ENCODE data around the gene STRA6. TPM values are rescaled to one million over a fixed set of nuclear protein-coding genes. Genes with fewer than 3 reads are reported as not detected.

The STRA6 gene
- total and polyA plus RNA-seq, 2 donors = 2.2 to 21.9 TPM

DNA sequence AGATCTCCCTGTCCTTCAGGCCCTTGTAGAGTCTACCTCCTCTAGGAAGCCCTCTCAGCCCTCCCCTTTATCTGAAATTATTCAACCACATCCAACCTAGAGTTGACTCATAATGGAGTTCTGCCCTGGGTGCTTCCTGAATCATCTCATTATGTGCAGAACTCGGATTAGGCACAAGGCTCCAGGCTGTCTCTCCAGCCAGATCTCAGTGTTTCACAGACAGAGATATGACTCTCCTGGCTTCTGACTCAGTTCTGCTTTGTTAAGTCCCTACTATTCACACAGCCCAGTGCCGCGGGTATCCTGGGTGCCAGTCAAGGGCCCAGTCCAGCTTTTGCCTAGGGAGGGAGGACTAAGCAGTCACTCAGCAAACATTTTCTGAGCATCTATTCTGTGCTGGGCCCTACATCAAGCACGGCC lies 9.3 kb downstream of the STRA6 start:
- Histone ChIP-seq H3K36me3 (ENCODE audit: insufficient read depth) (no peaks in the 10 kb centered on the region), H3K4me1 (ENCODE audit: insufficient read depth) (no peaks in the 10 kb centered on the region), H3K27ac (ENCODE audit: low read depth) (no peak overlapping the region), H3K4me3 (ENCODE audit: low read depth, low read length) (no peak overlapping the region)
- DNase-seq (ENCODE audit: extremely low spot score) = no peak
- 70% methylated on average over 4 of the region's 4 CpGs for WGBS

- whole genome bisulfite sequencing = 87% methylated on average over 5 of the region's 5 CpGs
- no peaks in the 10 kb centered on the region for H3K4me1 ChIP-seq (ENCODE audit: insufficient read depth)
- no peak overlapping the region for H3K27ac ChIP-seq (ENCODE audit: low read depth)
- H3K4me3 ChIP-seq (ENCODE audit: low read depth, low read length) = no peak overlapping the region
- no peak for DNase-seq (ENCODE audit: extremely low spot score)
- H3K36me3 ChIP-seq (ENCODE audit: insufficient read depth) = no peaks in the 10 kb centered on the region
These were observed 9.8 kb downstream of the STRA6 start for GRCh38 chr15:74192751-74193150.

DNA sequence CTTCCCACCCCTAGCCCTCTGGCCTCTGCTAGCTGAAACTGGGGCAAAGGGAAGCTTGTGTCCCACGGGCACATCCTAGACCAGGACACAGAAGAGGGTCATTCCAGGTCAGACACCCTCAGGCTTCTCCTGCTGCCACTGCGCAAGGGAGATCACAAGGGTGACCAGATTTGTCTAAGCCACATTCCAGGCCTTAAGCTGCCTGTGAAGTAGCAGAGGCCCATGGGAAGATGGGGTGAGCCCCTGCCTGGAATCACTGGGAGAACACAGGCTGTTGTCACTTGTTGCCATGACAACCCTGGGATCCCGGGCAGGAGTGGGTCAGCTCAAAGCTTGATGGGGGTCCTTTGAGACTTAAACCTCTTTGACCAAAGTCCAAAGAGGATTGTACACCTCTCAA lies 10.8 kb downstream of the STRA6 start:
- no peak overlapping the region for H3K4me3 ChIP-seq (ENCODE audit: low read depth, low read length)
- no peaks in the 10 kb centered on the region for H3K36me3 ChIP-seq (ENCODE audit: insufficient read depth)
- no peaks in the 10 kb centered on the region for H3K4me1 ChIP-seq (ENCODE audit: insufficient read depth)
- 68% methylated on average over 3 of the region's 3 CpGs for WGBS
- no peak overlapping the region for H3K27ac ChIP-seq (ENCODE audit: low read depth)
- no peak for DNase-seq (ENCODE audit: extremely low spot score)

- Histone ChIP-seq H3K27ac (ENCODE audit: low read depth) (no peak overlapping the region), H3K4me1 (ENCODE audit: insufficient read depth) (no peaks in the 10 kb centered on the region), H3K36me3 (ENCODE audit: insufficient read depth) (no peaks in the 10 kb centered on the region), H3K4me3 (ENCODE audit: low read depth, low read length) (no peak overlapping the region)
- 93% methylated on average over 11 of the region's 11 CpGs for WGBS
- DNase-seq (ENCODE audit: extremely low spot score) = no peak
These were observed 14.4 kb downstream of the STRA6 start for GRCh38 chr15:74188216-74188615.

DNA sequence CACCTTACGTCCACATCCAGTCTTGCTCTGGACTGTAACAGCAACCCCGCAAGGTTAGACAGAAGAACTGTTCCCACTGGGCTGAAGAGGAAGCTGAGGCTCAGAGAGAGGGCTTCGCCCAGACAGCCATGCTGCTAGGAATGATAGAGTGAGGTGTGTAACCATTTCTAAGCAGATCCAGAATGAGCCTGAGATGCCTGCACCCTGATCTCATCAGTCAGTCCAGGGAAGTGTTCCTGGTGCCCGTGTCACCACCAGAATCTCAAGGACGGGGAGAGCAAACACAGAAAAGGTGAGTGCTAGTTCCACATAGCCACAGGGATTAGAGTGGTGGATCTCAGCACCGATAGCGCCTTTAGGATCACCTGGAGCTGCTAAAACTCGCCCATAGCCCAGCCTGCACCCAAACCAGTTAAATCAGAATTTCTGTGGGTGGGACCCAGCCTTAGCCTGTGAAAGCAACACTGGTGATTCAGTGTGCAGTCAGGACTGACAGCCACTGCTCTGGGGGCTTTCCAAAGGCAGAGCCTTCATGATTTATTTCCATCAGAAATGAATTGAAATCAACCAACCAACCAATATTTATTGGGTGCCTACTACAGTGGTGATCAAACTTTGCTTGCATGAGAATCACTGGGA lies 16.8 kb downstream of the STRA6 start:
- 74% methylated on average over 8 of the region's 8 CpGs for WGBS
- H3K4me3 ChIP-seq (ENCODE audit: low read depth, low read length) = no peak overlapping the region
- H3K36me3 ChIP-seq (ENCODE audit: insufficient read depth) = no peaks in the 10 kb centered on the region
- H3K4me1 ChIP-seq (ENCODE audit: insufficient read depth) = no peaks in the 10 kb centered on the region
- no peak overlapping the region for H3K27ac ChIP-seq (ENCODE audit: low read depth)
- no peak for DNase-seq (ENCODE audit: extremely low spot score)

GRCh38 chr15:74184582-74185091 lies 17.9 kb downstream of the STRA6 start:
- Histone ChIP-seq H3K27ac (ENCODE audit: low read depth) (no peak overlapping the region), H3K4me3 (ENCODE audit: low read depth, low read length) (no peak overlapping the region), H3K4me1 (ENCODE audit: insufficient read depth) (no peaks in the 10 kb centered on the region), H3K36me3 (ENCODE audit: insufficient read depth) (no peaks in the 10 kb centered on the region)
- DNase-seq (ENCODE audit: extremely low spot score) = no peak
- 91% methylated on average over 12 of the region's 12 CpGs for WGBS

- no peak for DNase-seq (ENCODE audit: extremely low spot score)
- H3K4me1 ChIP-seq (ENCODE audit: insufficient read depth) = no peaks in the 10 kb centered on the region
- 95% methylated on average over 8 of the region's 8 CpGs for WGBS
These were observed 20.5 kb downstream of the STRA6 start for GRCh38 chr15:74182131-74182530.

GRCh38 chr15:74180881-74181602 lies 21.5 kb downstream of the STRA6 start:
- no peak for DNase-seq (ENCODE audit: extremely low spot score)
- Histone ChIP-seq H3K4me1 (ENCODE audit: insufficient read depth) (no peaks in the 10 kb centered on the region), H3K36me3 (ENCODE audit: insufficient read depth) (no peaks in the 10 kb centered on the region), H3K27ac (ENCODE audit: low read depth) (no peak overlapping the region), H3K4me3 (ENCODE audit: low read depth, low read length) (no peak overlapping the region)
- WGBS = 84% methylated on average over 21 of the region's 21 CpGs

More at GRCh38 chr15:74182131-74182530, 20.5 kb downstream of the STRA6 start:
- H3K36me3 ChIP-seq (ENCODE audit: insufficient read depth) = no peaks in the 10 kb centered on the region
- H3K4me3 ChIP-seq (ENCODE audit: low read depth, low read length) = no peak overlapping the region
- no peak overlapping the region for H3K27ac ChIP-seq (ENCODE audit: low read depth)

DNA sequence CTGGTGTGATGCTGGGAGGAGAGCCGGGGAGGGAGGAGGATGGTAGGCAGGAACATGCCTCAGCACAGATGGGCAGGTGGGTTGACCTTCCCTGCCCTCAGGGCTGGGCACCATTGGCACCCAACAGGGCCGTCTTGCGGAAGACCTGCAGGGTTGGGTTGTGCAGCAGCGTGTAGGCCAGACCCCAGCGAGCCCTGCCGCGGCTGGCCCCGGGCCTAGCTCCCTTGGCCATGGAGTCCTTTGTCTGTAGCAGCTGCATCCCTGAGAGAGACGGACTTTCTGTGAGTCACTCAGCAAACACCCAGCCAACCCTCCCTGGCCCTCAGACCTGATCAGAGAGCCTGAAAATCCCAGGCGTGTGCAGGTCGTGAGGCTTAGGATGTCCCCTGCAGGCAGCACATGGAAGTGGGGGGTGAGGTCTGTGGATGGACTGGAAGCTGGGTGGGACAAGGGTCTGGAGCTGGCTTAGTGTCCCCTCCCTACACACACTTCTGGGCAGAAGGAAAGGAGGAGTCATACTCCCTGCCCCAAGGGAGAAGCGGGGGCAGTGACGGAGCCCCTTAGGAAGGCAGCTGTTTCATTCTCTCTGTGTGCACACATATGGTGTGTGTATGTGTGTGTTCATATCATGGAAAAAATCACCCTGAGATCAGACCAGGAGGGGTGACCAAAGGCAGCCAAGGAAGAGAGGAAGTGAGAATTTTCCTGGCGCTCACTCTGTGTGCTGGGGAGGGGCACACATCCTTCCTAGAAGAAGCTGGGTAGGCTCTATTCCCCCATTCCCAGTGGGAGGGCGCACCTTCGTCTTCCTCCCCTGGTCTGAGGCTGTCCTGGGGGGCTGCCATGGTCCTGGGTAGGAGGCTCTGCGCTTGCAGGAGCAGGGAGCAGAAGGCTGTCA lies 22.4 kb downstream of the STRA6 start:
- peak overlapping the region; percentile 42 for H3K27ac ChIP-seq (ENCODE audit: low read depth)
- H3K4me3 ChIP-seq (ENCODE audit: low read depth, low read length) = no peak overlapping the region
- H3K36me3 ChIP-seq (ENCODE audit: insufficient read depth) = no peaks in the 10 kb centered on the region
- H3K4me1 ChIP-seq (ENCODE audit: insufficient read depth) = no peaks in the 10 kb centered on the region
- 64% methylated on average over 17 of the region's 17 CpGs for WGBS
- DNase-seq (ENCODE audit: extremely low spot score) = no peak

DNA sequence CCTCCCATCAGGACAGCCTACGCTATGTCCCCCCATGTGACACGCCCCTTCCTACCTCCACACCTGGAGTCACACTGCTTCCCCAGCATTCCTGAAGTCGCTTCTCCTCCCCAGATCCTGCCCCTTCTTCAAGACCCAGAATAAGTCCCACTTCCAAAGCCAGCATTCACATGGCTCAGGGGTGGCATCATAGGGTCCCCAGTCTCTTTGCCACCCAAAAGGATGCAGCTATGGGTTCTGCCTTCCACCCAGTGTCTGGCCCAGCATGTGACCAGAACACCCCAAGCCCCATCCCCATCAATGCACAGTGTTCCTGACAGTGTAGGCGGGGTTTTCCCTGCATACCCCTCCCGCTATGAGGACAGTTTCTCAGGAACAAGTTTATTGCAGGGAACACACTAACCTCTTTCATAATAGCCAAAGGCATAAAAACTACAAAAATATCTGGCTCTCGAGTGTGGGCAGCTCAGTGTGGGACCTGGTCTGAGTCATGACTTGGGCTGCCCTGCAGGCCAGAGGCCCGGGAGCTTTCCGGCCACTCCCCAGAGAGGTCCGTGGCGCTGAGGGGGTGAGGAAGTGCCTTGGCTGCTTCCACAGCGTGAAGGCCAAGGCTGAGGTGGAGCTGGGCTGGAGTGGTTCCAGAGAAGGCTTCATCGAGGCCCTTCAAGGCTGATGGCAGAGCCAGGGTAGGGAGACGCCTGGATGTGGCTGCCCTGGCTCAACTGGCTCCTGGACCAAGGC lies 23.3 kb downstream of the STRA6 start:
- Histone ChIP-seq H3K4me1 (ENCODE audit: insufficient read depth) (no peaks in the 10 kb centered on the region), H3K36me3 (ENCODE audit: insufficient read depth) (no peaks in the 10 kb centered on the region), H3K27ac (ENCODE audit: low read depth) (peak overlapping the region; percentile 42), H3K4me3 (ENCODE audit: low read depth, low read length) (no peak overlapping the region)
- WGBS = 37% methylated on average over 13 of the region's 13 CpGs
- no peak for DNase-seq (ENCODE audit: extremely low spot score)

DNA sequence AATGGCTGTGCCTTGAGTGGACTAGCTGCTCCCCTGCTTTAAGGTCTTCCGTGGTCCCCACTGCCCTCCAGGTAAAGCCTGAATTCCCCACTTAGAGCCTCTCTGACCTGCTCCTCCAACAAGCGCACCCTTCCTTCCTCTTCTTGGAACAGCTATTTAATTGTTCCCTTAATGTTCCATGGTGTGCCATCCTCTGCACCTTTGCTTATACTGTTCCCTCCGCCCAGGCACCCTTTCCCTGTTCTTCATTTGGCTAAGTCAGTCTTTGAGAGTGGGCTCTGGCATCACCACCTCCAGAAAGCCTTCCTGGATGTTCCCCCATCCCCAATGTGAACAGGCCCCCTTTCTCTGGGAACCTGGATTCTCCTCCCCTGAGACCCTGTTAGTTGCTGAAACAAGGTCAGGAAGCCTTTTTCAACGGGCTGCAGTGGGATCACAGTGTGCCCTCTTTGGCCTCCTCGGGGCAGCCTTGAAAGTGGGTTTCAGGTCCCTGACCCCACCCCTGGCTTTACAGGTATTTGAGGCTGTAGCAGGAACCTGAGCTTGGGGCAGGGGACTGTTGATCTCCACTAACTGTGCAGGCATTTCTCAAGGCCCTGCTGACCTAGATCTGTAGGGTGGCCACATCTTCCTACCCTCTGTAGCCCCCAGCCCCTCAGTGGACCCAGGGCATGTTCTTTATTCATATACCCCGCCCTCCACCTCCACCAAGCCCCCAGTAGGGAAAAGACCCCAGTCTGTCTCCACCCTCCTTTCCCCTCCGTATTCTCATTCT lies 24.1 kb downstream of the STRA6 start:
- DNase-seq (ENCODE audit: extremely low spot score) = no peak
- no peaks in the 10 kb centered on the region for H3K4me1 ChIP-seq (ENCODE audit: insufficient read depth)
- no peaks in the 10 kb centered on the region for H3K36me3 ChIP-seq (ENCODE audit: insufficient read depth)
- 86% methylated on average over 7 of the region's 7 CpGs for WGBS
- H3K27ac ChIP-seq (ENCODE audit: low read depth) = no peak overlapping the region
- H3K4me3 ChIP-seq (ENCODE audit: low read depth, low read length) = no peak overlapping the region

GRCh38 chr15:74176262-74177214 lies 26.0 kb downstream of the STRA6 start:
- Histone ChIP-seq H3K27ac (ENCODE audit: low read depth) (no peak overlapping the region), H3K4me3 (ENCODE audit: low read depth, low read length) (no peak overlapping the region), H3K36me3 (ENCODE audit: insufficient read depth) (no peaks in the 10 kb centered on the region), H3K4me1 (ENCODE audit: insufficient read depth) (no peaks in the 10 kb centered on the region)
- WGBS = 62% methylated on average over 10 of the region's 10 CpGs
- no peak for DNase-seq (ENCODE audit: extremely low spot score)

Measured in urinary bladder (tissue), 4 donors.